Measurements from ENCODE around the gene CCNI2.

CCNI2 gene

GRCh38 chr5:132766020-132766805 lies 19.0 kb downstream of the CCNI2 start:
- no peak for DNase-seq

GRCh38 chr5:132766806-132767055 lies 19.5 kb downstream of the CCNI2 start:
- DNase-seq: no peak

GRCh38 chr5:132767150-132767549 lies 19.9 kb downstream of the CCNI2 start:
- DNase-seq: no peak

GRCh38 chr5:132768485-132768868 lies 21.3 kb downstream of the CCNI2 start:
- no peak for DNase-seq

- DNase-seq: no peak
Measured at GRCh38 chr5:132770476-132771159, 23.4 kb downstream of the CCNI2 start.

GRCh38 chr5:132771503-132771998 lies 24.3 kb downstream of the CCNI2 start:
- no peak for DNase-seq

GRCh38 chr5:132772291-132773070 lies 25.3 kb downstream of the CCNI2 start:
- no peak for DNase-seq

GRCh38 chr5:132773114-132773513 lies 25.9 kb downstream of the CCNI2 start:
- no peak for DNase-seq

GRCh38 chr5:132773601-132774355 lies 26.6 kb downstream of the CCNI2 start:
- DNase-seq: no peak

GRCh38 chr5:132774406-132774805 lies 27.2 kb downstream of the CCNI2 start:
- DNase-seq: no peak

GRCh38 chr5:132774896-132775295 lies 27.7 kb downstream of the CCNI2 start:
- no peak for DNase-seq

- DNase-seq: no peak
Measured at GRCh38 chr5:132775476-132775961, 28.3 kb downstream of the CCNI2 start.

- DNase-seq: peak in 1 of 2 experiments; percentile 29
Measured at GRCh38 chr5:132776131-132776937, 29.1 kb downstream of the CCNI2 start.

GRCh38 chr5:132776938-132777208 lies 29.6 kb downstream of the CCNI2 start:
- DNase-seq: no peak

GRCh38 chr5:132777209-132778069 lies 30.2 kb downstream of the CCNI2 start, which contains the start of gene SEPTIN8:
TSS of gene SEPTIN8 (minus strand) at chr5:132777239. CDS start at chr5:132777137, 102 bp downstream.
- DNase-seq: peak in 1 of 2 experiments; percentile 23

- no peak for DNase-seq
Measured at GRCh38 chr5:132778129-132778528, 30.9 kb downstream of the CCNI2 start.

- DNase-seq: no peak
Measured at GRCh38 chr5:132778856-132779255, 31.6 kb downstream of the CCNI2 start.

GRCh38 chr5:132779961-132780360 lies 32.7 kb downstream of the CCNI2 start:
- DNase-seq: no peak

- DNase-seq: no peak
Measured at GRCh38 chr5:132780577-132780976, 33.4 kb downstream of the CCNI2 start.

- no peak for DNase-seq
Measured at GRCh38 chr5:132781029-132781428, 33.8 kb downstream of the CCNI2 start.

- no peak for DNase-seq
Measured at GRCh38 chr5:132782101-132782500, 34.9 kb downstream of the CCNI2 start.
